Effector memory CD8-positive, alpha-beta T cell (primary cell): ENCODE measurements around the gene MIOX.

ENCODE experiments used
- ATAC-seq: fragments of 150-1000 bp; cut with Tn5 transposase; replicated peaks from 2 replicates; pipeline ENCODE4 v1.10.0; 2021; ENCODE audit warnings: mild to moderate bottlenecking, moderate library complexity
- DNase-seq, 3 experiments: peaks; one replicate each; pipeline ENCODE4 v3.0.0; 2021
- H3K27ac Mint-ChIP-seq, 2 donors: one replicate each; pipeline ENCODE4 v1.8.0; 2022; ENCODE audit warnings: mild to moderate bottlenecking in 2 of 2, mixed read lengths in 2 of 2, moderate library complexity in 2 of 2
- H3K27me3 Mint-ChIP-seq, 2 donors: one replicate each; pipeline ENCODE4 v1.8.0; 2022; ENCODE audit warnings: mixed read lengths in 2 of 2
- H3K36me3 Mint-ChIP-seq: one replicate; pipeline ENCODE4 v1.8.0; 2022; ENCODE audit warnings: mild to moderate bottlenecking, moderate library complexity, mixed read lengths; ENCODE audit not compliant: insufficient read depth
- H3K4me1 Mint-ChIP-seq, 2 donors: one replicate each; pipeline ENCODE4 v1.8.0; 2022; ENCODE audit warnings: low read depth in 2 of 2, mixed read lengths in 2 of 2
- H3K4me3 Mint-ChIP-seq, 2 donors: one replicate each; pipeline ENCODE4 v1.8.0; 2022; ENCODE audit warnings: mild to moderate bottlenecking in 2 of 2, mixed read lengths in 2 of 2, moderate library complexity in 2 of 2
- H3K9me3 Mint-ChIP-seq, 2 donors: one replicate each; pipeline ENCODE4 v1.8.0; 2022; ENCODE audit warnings: mixed read lengths in 2 of 2
- total RNA-seq, 9 experiments: gene quantifications; one replicate each; lab custom pipeline; 2026; lab: John Stamatoyannopoulos, UW

MIOX gene
- total RNA-seq: 0.07 to 2.7 (median 0.21) reads per million in 9 experiments

DNA sequence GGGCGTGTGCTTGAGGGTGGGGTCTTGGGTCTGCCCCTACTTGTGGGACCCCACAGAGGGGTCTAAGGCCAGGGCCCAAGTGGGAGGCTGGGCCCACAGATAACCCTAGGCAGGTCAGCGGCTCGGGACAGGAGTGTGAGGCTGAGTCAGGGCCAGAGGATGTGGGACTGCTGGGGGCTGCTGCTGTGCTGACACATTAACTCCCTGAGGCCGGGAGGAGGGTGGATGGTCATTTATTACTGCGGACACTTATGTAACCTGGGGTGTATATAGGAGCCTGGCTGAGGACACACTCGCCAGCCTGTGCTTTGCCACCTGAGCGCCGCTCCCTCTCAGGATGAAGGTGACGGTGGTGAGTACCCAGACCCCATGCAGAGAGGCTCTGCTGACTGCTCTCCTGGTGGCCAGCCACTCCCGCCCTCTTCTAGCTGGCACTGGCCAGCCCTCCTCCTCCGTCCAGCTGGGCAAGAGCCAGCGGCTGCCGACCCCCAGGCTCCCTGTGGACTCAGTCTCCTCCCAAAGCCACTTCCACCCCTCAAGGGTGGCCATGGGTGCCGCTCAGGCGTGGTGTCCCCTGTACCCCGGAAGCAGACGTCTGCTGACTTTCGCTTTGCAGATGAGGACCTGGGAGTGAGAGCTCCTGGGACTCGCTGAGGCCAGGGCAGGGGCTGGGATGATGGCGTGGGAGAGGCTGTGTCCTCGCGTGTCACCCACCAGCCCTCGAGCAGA lies at the start of gene MIOX:
MIOX (plus strand) TSS at position 299 of the 729 bp plus-strand sequence; CDS start at position 338, 39 bp downstream.
- Mint-ChIP-seq H3K9me3 (no peaks in the 10 kb centered on the region), H3K4me3 (peak within 1 kb of the TSS in 1 of 2 donors; percentile 13), H3K36me3 (peaks cover 3% of the 10 kb centered on the region), H3K27me3 (peaks cover 6 to 23% of the 10 kb centered on the region in 2 donors), H3K4me1 (peaks cover 0 to 5% of the 10 kb centered on the region in 2 donors), H3K27ac (peak within 1 kb of the TSS in 1 of 2 donors; percentile 28)
- no peak for DNase-seq
- ATAC-seq: no peak

GRCh38 chr22:50437511-50438304 lies 49.0 kb upstream of the MIOX start:
- ATAC-seq (no peak), DNase-seq (no peak)
- Mint-ChIP-seq H3K36me3 (peaks cover 60% of the 10 kb centered on the region), H3K27me3 (no peaks in the 10 kb centered on the region), H3K9me3 (no peaks in the 10 kb centered on the region), H3K4me3 (no peak overlapping the region), H3K27ac (peak overlapping the region in 1 of 2 donors; percentile 55), H3K4me1 (peaks cover 3 to 7% of the 10 kb centered on the region in 2 donors)

GRCh38 chr22:50438305-50439275 lies 48.1 kb upstream of the MIOX start:
- ATAC-seq (no peak), DNase-seq (no peak)
- H3K36me3 Mint-ChIP-seq: peaks cover 69% of the 10 kb centered on the region
- H3K4me3 Mint-ChIP-seq: no peak overlapping the region
- no peaks in the 10 kb centered on the region for H3K9me3 Mint-ChIP-seq
- peaks cover 7 to 12% of the 10 kb centered on the region in 2 donors for H3K4me1 Mint-ChIP-seq
- H3K27ac Mint-ChIP-seq: peak overlapping the region in 1 of 2 donors; percentile 66
- no peaks in the 10 kb centered on the region for H3K27me3 Mint-ChIP-seq

GRCh38 chr22:50439314-50439870 lies 47.3 kb upstream of the MIOX start:
- Mint-ChIP-seq H3K27ac (peak overlapping the region in 1 of 2 donors; percentile 66), H3K4me3 (no peak overlapping the region), H3K27me3 (no peaks in the 10 kb centered on the region), H3K4me1 (peaks cover 7 to 12% of the 10 kb centered on the region in 2 donors), H3K36me3 (peaks cover 74% of the 10 kb centered on the region), H3K9me3 (no peaks in the 10 kb centered on the region)
- DNase-seq: no peak
- no peak for ATAC-seq

DNA sequence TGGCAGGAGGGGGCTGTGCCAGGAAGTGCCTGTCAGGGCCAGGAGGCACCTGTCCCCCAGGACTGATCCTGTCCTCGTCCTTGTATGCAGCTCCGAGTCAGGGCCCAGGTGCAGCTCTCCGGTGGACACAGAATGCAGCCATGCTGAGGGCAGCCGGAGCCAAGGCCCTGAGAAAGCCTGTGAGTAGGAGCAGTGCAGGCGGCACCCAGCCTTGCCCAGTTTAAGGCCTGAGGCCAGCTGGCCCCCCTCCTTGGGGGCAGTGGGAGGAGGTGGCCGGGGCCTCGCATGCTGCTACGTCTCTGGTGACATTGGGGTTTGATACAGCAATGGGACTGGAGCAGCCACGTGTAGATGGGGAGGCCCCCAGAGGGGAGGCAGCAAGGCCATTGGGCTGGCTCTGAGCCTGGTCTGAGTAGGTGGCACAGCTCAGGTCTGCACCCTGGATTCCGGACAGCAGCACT lies 46.8 kb upstream of the MIOX start:
- DNase-seq: no peak
- no peaks in the 10 kb centered on the region for H3K9me3 Mint-ChIP-seq
- no peak for ATAC-seq
- H3K36me3 Mint-ChIP-seq: peaks cover 77% of the 10 kb centered on the region
- no peaks in the 10 kb centered on the region for H3K27me3 Mint-ChIP-seq
- no peak overlapping the region for H3K4me3 Mint-ChIP-seq
- peak overlapping the region in 1 of 2 donors; percentile 66 for H3K27ac Mint-ChIP-seq
- H3K4me1 Mint-ChIP-seq: peaks cover 7 to 12% of the 10 kb centered on the region in 2 donors

GRCh38 chr22:50440544-50441249 lies 46.0 kb upstream of the MIOX start:
- Mint-ChIP-seq H3K9me3 (no peaks in the 10 kb centered on the region), H3K36me3 (peaks cover 78% of the 10 kb centered on the region), H3K4me3 (no peak overlapping the region), H3K27me3 (no peaks in the 10 kb centered on the region), H3K4me1 (peaks cover 11 to 20% of the 10 kb centered on the region in 2 donors), H3K27ac (peak overlapping the region in 1 of 2 donors; percentile 76)
- no peak for ATAC-seq
- DNase-seq: no peak

DNA sequence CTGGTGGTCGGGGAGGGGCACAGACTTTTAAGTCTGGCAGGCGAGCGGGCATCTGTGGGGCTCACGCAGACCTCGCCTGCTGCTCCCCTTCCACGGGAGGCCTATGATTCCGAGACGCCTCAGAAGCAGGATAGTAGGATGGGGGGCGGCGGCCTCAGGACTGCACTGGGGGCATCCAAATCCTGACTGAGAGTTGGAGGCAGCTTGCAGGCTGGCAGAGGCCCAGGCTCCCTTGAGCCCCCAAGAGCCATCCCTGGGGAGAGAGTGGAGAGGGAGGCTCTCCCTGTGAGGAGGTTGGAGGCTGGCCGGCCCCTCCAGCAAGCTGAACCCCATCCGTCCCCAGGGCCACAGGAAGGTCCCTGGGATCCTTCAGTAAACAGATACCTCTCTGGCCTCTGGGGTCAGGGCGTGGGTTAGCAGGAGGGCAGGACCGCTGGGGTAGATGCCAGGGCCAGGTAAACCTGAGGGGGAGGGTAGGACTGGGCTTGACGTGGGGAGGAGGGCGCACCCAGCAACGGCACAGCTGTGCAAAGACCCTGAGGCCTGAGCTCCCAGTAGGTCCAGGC lies 45.1 kb upstream of the MIOX start:
- no peaks in the 10 kb centered on the region for H3K9me3 Mint-ChIP-seq
- no peak overlapping the region for H3K4me3 Mint-ChIP-seq
- H3K27ac Mint-ChIP-seq: peak overlapping the region in 1 of 2 donors; percentile 76
- no peaks in the 10 kb centered on the region for H3K27me3 Mint-ChIP-seq
- DNase-seq: no peak
- peaks cover 14 to 23% of the 10 kb centered on the region in 2 donors for H3K4me1 Mint-ChIP-seq
- no peak for ATAC-seq
- H3K36me3 Mint-ChIP-seq: peaks cover 79% of the 10 kb centered on the region

- H3K4me3 Mint-ChIP-seq: no peak overlapping the region
- H3K36me3 Mint-ChIP-seq: peaks cover 82% of the 10 kb centered on the region
Measured at GRCh38 chr22:50443197-50443596, 43.5 kb upstream of the MIOX start.

GRCh38 chr22:50443801-50444625 lies 42.6 kb upstream of the MIOX start:
- H3K27me3 Mint-ChIP-seq: no peaks in the 10 kb centered on the region
- no peak overlapping the region for H3K4me3 Mint-ChIP-seq
- peak overlapping the region; percentile 75 to 92 for H3K27ac Mint-ChIP-seq

More at GRCh38 chr22:50443197-50443596, 43.5 kb upstream of the MIOX start:
- peak overlapping the region; percentile 75 to 89 for H3K27ac Mint-ChIP-seq
- ATAC-seq (no peak), DNase-seq (no peak)
- H3K9me3 Mint-ChIP-seq: no peaks in the 10 kb centered on the region
- H3K27me3 Mint-ChIP-seq: no peaks in the 10 kb centered on the region
- H3K4me1 Mint-ChIP-seq: peaks cover 14 to 26% of the 10 kb centered on the region in 2 donors

GRCh38 chr22:50444663-50445062 lies 42.0 kb upstream of the MIOX start:
- ATAC-seq: no peak
- peak overlapping the region; percentile 43 to 51 for H3K4me3 Mint-ChIP-seq
- peak overlapping the region; percentile 91 to 92 for H3K27ac Mint-ChIP-seq
- H3K4me1 Mint-ChIP-seq: peaks cover 24 to 34% of the 10 kb centered on the region in 2 donors
- H3K36me3 Mint-ChIP-seq: peaks cover 82% of the 10 kb centered on the region
- H3K27me3 Mint-ChIP-seq: no peaks in the 10 kb centered on the region
- H3K9me3 Mint-ChIP-seq: no peaks in the 10 kb centered on the region
- no peak for DNase-seq

More at GRCh38 chr22:50443801-50444625, 42.6 kb upstream of the MIOX start:
- Mint-ChIP-seq H3K4me1 (peaks cover 20 to 32% of the 10 kb centered on the region in 2 donors), H3K9me3 (no peaks in the 10 kb centered on the region), H3K36me3 (peaks cover 82% of the 10 kb centered on the region)
- no peak for ATAC-seq
- no peak for DNase-seq
